ENCODE data around the gene ZNF432. TPM values are rescaled to one million over a fixed set of nuclear protein-coding genes. Genes with fewer than 3 reads are reported as not detected.
A peak's percentile ranks its signal among the peaks of the same experiment; 100 is the strongest.

The ZNF432 gene
- total and polyA plus RNA-seq, 8 donors, result 2.6 to 41.3 (median 9.1) TPM

DNA sequence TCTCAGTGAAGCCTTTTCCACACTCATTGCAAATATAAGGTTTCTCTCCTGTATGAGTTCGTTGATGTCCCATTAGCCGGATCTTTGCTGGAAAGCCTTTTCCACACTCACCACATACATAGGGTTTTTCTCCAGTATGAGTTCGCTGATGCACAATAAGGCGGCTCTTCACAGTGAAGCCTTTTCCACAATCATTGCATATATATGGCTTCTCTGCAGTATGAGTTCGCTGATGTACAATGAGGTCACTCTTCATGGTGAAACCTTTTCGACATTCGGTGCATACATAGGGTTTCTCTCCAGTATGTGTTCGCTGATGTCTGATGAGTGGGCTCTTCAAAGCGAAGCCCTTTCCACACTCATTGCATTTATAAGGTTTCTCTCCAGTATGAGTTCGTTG, 55.2 kb downstream of the ZNF432 start:
- no peaks in the 10 kb centered on the region for H3K4me1 ChIP-seq
- intact Hi-C loops (cut with DNase I; ENCODE audit: low total_unique reads), result no loop called here
- peaks cover 72 to 100% (median 91%) of the 10 kb centered on the region in 4 donors for H3K9me3 ChIP-seq
- no peak overlapping the region for H3K27ac ChIP-seq
- no peak for TF ChIP-seq CTCF (IDR thresholded peaks at IDR 0.05)
- TF ChIP-seq POLR2AphosphoS5 (IDR thresholded peaks at IDR 0.05), result no peak
- TF ChIP-seq EP300 (IDR thresholded peaks at IDR 0.05), result no peak
- no peak for TF ChIP-seq POLR2A (IDR thresholded peaks at IDR 0.05)
- WGBS, 5 donors, result 96 to 99% (median 98%) methylated on average over 10 of the region's 10 CpGs
- no peak overlapping the region for H3K4me3 ChIP-seq
- H3K27me3 ChIP-seq, result no peaks in the 10 kb centered on the region
- DNase-seq, result no peak
- H3K36me3 ChIP-seq, result peaks cover 49 to 73% (median 56%) of the 10 kb centered on the region in 4 donors

- WGBS, 5 donors, result 2 to 3% (median 3%) methylated on average over 32 to 33 of the region's 33 CpGs
- H3K27ac ChIP-seq, result peak within 1 kb of the TSS; percentile 28 to 83 (median 75)
Observed at GRCh38 chr19:51986309-51987291, 62.0 kb downstream of the ZNF432 start, which contains the start of gene ZNF350. ZNF350 (minus strand) TSS chr19:51986840; CDS start chr19:51974360, 12,480 bp downstream.

GRCh38 chr19:51983361-51983760, 65.3 kb downstream of the ZNF432 start:
- 90 to 98% (median 97%) methylated on average over 4 of the region's 4 CpGs for WGBS, 5 donors
- Histone ChIP-seq H3K27me3 (no peaks in the 10 kb centered on the region), H3K4me1 (peaks cover 8 to 19% (median 14%) of the 10 kb centered on the region in 4 donors), H3K9me3 (peaks cover 20 to 85% (median 63%) of the 10 kb centered on the region in 4 donors), H3K27ac (no peak overlapping the region), H3K36me3 (peaks cover 7 to 51% (median 43%) of the 10 kb centered on the region in 4 donors), H3K4me3 (no peak overlapping the region)
- TF ChIP-seq EP300 (IDR thresholded peaks at IDR 0.05) (no peak), POLR2A (IDR thresholded peaks at IDR 0.05) (no peak), CTCF (IDR thresholded peaks at IDR 0.05) (no peak), POLR2AphosphoS5 (IDR thresholded peaks at IDR 0.05) (no peak)
- intact Hi-C loops (cut with DNase I; ENCODE audit: low total_unique reads), result no loop called here
- DNase-seq, result no peak

More at GRCh38 chr19:51986309-51987291, 62.0 kb downstream of the ZNF432 start, which contains the start of gene ZNF350:
- peaks cover 8 to 19% (median 14%) of the 10 kb centered on the region in 4 donors for H3K4me1 ChIP-seq
- peaks cover 24 to 84% (median 57%) of the 10 kb centered on the region in 4 donors for H3K9me3 ChIP-seq
- DNase-seq, result peak; percentile 95 to 98
- H3K36me3 ChIP-seq, result peaks cover 0 to 33% (median 11%) of the 10 kb centered on the region in 4 donors
- H3K4me3 ChIP-seq, result peak within 1 kb of the TSS; percentile 70 to 96 (median 76)
- H3K27me3 ChIP-seq, result no peaks in the 10 kb centered on the region
- TF ChIP-seq POLR2AphosphoS5 (IDR thresholded peaks at IDR 0.05) (peak; percentile 84 to 98 (median 94)), CTCF (IDR thresholded peaks at IDR 0.05) (no peak), EP300 (IDR thresholded peaks at IDR 0.05) (no peak)
- intact Hi-C loops (cut with DNase I; ENCODE audit: low total_unique reads), result no loop called here

Other genes with a start within 250 kb of the ZNF432 start
- 10 to 100 TPM in 3 of 5 donors, 1 to 10 TPM in 2; 5.5 to 25.2 (median 14.2) TPM for gene ZNF577, start 160.9 kb downstream of the ZNF432 start, total RNA-seq
- 10 to 100 TPM in 2 of 3 donors, 1 to 10 TPM in 1; 6.0 to 21.5 (median 13.1) TPM for gene ZNF577, start 160.9 kb downstream of the ZNF432 start, polyA plus RNA-seq
- 10 to 100 TPM in 1 of 5 donors, 1 to 10 TPM in 4; 1.2 to 23.3 (median 8.0) TPM for gene ZNF649, start 143.8 kb downstream of the ZNF432 start, total RNA-seq
- 1 to 10 TPM; 2.9 to 7.5 (median 3.1) TPM for gene ZNF649, start 143.8 kb downstream of the ZNF432 start, polyA plus RNA-seq
- gene ZNF613, start 121.4 kb downstream of the ZNF432 start, total RNA-seq, result 10 to 100 TPM in 1 of 5 donors, 1 to 10 TPM in 3, under 1 TPM in 1; 0.29 to 12.8 (median 3.2) TPM
- 1 to 10 TPM; 1.7 to 7.2 (median 2.2) TPM for gene ZNF613, start 121.4 kb downstream of the ZNF432 start, polyA plus RNA-seq
- gene ZNF350, start 62.0 kb downstream of the ZNF432 start, total RNA-seq, result 100 to 1,000 TPM in 1 of 5 donors, 10 to 100 TPM in 2, 1 to 10 TPM in 1, under 1 TPM in 1; 0.58 to 149 (median 24.2) TPM
- 10 to 100 TPM in 1 of 3 donors, 1 to 10 TPM in 2; 4.1 to 10.2 (median 6.1) TPM for gene ZNF350, start 62.0 kb downstream of the ZNF432 start, polyA plus RNA-seq
- gene ZNF615, start 40.6 kb downstream of the ZNF432 start, total RNA-seq, result 10 to 100 TPM in 2 of 5 donors, 1 to 10 TPM in 3; 2.9 to 25.7 (median 9.7) TPM
- 1 to 10 TPM; 2.6 to 5.3 (median 3.4) TPM for gene ZNF615, start 40.6 kb downstream of the ZNF432 start, polyA plus RNA-seq
- 10 to 100 TPM in 2 of 5 donors, 1 to 10 TPM in 2, not detected in 1; 3.8 to 15.2 (median 8.7) TPM for gene ZNF614, start 20.5 kb downstream of the ZNF432 start, total RNA-seq
- 1 to 10 TPM; 1.9 to 2.9 (median 2.0) TPM for gene ZNF614, start 20.5 kb downstream of the ZNF432 start, polyA plus RNA-seq
- gene ZNF841, start 46.9 kb upstream of the ZNF432 start, total RNA-seq, result 10 to 100 TPM in 4 of 5 donors, 1 to 10 TPM in 1; 4.3 to 47.4 (median 20.7) TPM
- 1 to 10 TPM; 5.2 to 6.3 (median 6.2) TPM for gene ZNF841, start 46.9 kb upstream of the ZNF432 start, polyA plus RNA-seq
- gene ZNF616, start 91.1 kb upstream of the ZNF432 start, total RNA-seq, result 10 to 100 TPM in 1 of 5 donors, 1 to 10 TPM in 3, under 1 TPM in 1; 0.29 to 23.3 (median 7.2) TPM
- 1 to 10 TPM; 1.7 to 2.0 (median 1.7) TPM for gene ZNF616, start 91.1 kb upstream of the ZNF432 start, polyA plus RNA-seq
- 10 to 100 TPM in 2 of 5 donors, 1 to 10 TPM in 3; 1.3 to 17.7 (median 4.1) TPM for gene ZNF836, start 122.8 kb upstream of the ZNF432 start, total RNA-seq
- 1 to 10 TPM; 3.2 to 4.5 (median 3.4) TPM for gene ZNF836, start 122.8 kb upstream of the ZNF432 start, polyA plus RNA-seq
- 100 to 1,000 TPM in 4 of 5 donors, 10 to 100 TPM in 1; 73.3 to 272 (median 192) TPM for gene PPP2R1A, start 141.2 kb upstream of the ZNF432 start, total RNA-seq
- gene PPP2R1A, start 141.2 kb upstream of the ZNF432 start, polyA plus RNA-seq, result 100 to 1,000 TPM in 2 of 3 donors, 10 to 100 TPM in 1; 98.7 to 146 (median 109) TPM
- 10 to 100 TPM in 3 of 5 donors, 1 to 10 TPM in 2; 1.3 to 19.6 (median 14.2) TPM for gene ZNF766, start 220.7 kb upstream of the ZNF432 start, total RNA-seq
- 1 to 10 TPM; 2.6 to 4.0 (median 3.3) TPM for gene ZNF766, start 220.7 kb upstream of the ZNF432 start, polyA plus RNA-seq
- 10 to 100 TPM in 1 of 5 donors, 1 to 10 TPM in 4; 2.2 to 11.0 (median 8.1) TPM for gene ZNF480, start 248.3 kb upstream of the ZNF432 start, total RNA-seq
- gene ZNF480, start 248.3 kb upstream of the ZNF432 start, polyA plus RNA-seq, result 1 to 10 TPM; 4.0 to 5.2 (median 4.8) TPM